SK-N-SH (cell line): ENCODE measurements around the gene FXYD2. TPM values are rescaled to one million over a fixed set of nuclear protein-coding genes. Genes with fewer than 3 reads are reported as not detected.

Experiments used
- CTCF ChIA-PET: fragments of 300-600, 350-600 bp; formaldehyde crosslinking; extraction: SDS; loops from one replicate; lab custom pipeline; 2021; lab: Yijun Ruan, JAX
- POLR2A ChIA-PET: fragments of 350-600 bp; sonication (Branson Sonifier 250); formaldehyde crosslinking; extraction: SDS; loops from one replicate; lab custom pipeline; 2020; ENCODE audit warnings: antibody characterized with exemption, inconsistent platforms; lab: Yijun Ruan, JAX
- DNase-seq: peaks from one replicate; pipeline ENCODE4 v3.0.0; 2012
- H2AFZ ChIP-seq: fragments of 200-600 bp; sonication (generic); 2 replicates; pipeline ENCODE4 v1.8.1; 2016; ENCODE audit warnings: antibody characterized with exemption, mild to moderate bottlenecking, low read depth
- H3F3A ChIP-seq: fragments of 200-600 bp; sonication (generic); replicated peaks from 2 replicates; pipeline ENCODE3; 2016; ENCODE audit warnings: antibody characterized with exemption, mild to moderate bottlenecking; ENCODE audit not compliant: insufficient read depth
- H3K27ac ChIP-seq, 2 experiments: fragments of 200-500 bp in 1 of 2; fragments of 200-600 bp in 1 of 2; sonication (Bioruptor generic) in 1 of 2; sonication (generic), shearing (Covaris generic) in 1 of 2; 2 replicates each; pipeline versions ENCODE4 v1.5.1 to v1.6.1; 2014 to 2016; ENCODE audit warnings: low read depth in 2 of 2, inconsistent platforms in 1 of 2, low read length in 1 of 2, mild to moderate bottlenecking in 1 of 2, mixed read lengths in 1 of 2
- H3K27me3 ChIP-seq: fragments of 200-600 bp; sonication (generic), shearing (Covaris generic); 2 replicates; pipeline ENCODE4 v1.6.1; 2016; ENCODE audit warnings: mixed run types; ENCODE audit not compliant: insufficient read depth
- H3K36me3 ChIP-seq, 2 experiments: fragments of 200-500 bp in 1 of 2; fragments of 200-600 bp in 1 of 2; sonication (Bioruptor generic) in 1 of 2; sonication (generic) in 1 of 2; replicated peaks in 1 of 2; 2 replicates each; pipeline versions ENCODE3 to v1.5.1; 2014 to 2016; ENCODE audit warnings: low read length in 1 of 2, mild to moderate bottlenecking in 1 of 2; ENCODE audit not compliant: insufficient read depth in 2 of 2, control insufficient read depth in 1 of 2
- H3K4me1 ChIP-seq, 2 experiments: fragments of 200-500 bp in 1 of 2; fragments of 200-600 bp in 1 of 2; sonication (Bioruptor generic) in 1 of 2; sonication (generic), shearing (Covaris generic) in 1 of 2; 2 replicates each; pipeline versions ENCODE4 v1.5.1 to v1.6.1; 2014 to 2016; ENCODE audit warnings: low read depth in 1 of 2, low read length in 1 of 2, mixed run types in 1 of 2; ENCODE audit not compliant: insufficient read depth in 2 of 2, control insufficient read depth in 1 of 2
- H3K4me2 ChIP-seq: fragments of 200-600 bp; sonication (generic), shearing (Covaris generic); 2 replicates; pipeline ENCODE4 v1.6.1; 2017; ENCODE audit warnings: mixed run types
- H3K4me3 ChIP-seq, 2 experiments: fragments of 200-500 bp in 1 of 2; fragments of 200-600 bp in 1 of 2; sonication (Bioruptor generic) in 1 of 2; sonication (generic), shearing (Covaris generic) in 1 of 2; 2 replicates each; pipeline versions ENCODE4 v1.5.1 to v1.8.1; 2014 to 2016; ENCODE audit warnings: low read depth in 2 of 2, inconsistent platforms in 1 of 2, low read length in 1 of 2, mild to moderate bottlenecking in 1 of 2, mixed read lengths in 1 of 2, moderate library complexity in 1 of 2
- H3K79me2 ChIP-seq: fragments of 200-600 bp; sonication (generic); 2 replicates; pipeline ENCODE4 v1.8.1; 2017; ENCODE audit warnings: mild to moderate bottlenecking; ENCODE audit not compliant: insufficient read depth
- H3K9ac ChIP-seq: fragments of 200-600 bp; sonication (generic); 2 replicates; pipeline ENCODE4 v1.6.1; 2017; ENCODE audit warnings: mixed run types
- H3K9me2 ChIP-seq: fragments of 200-600 bp; sonication (generic); 2 replicates; pipeline ENCODE4 v1.6.1; 2017; ENCODE audit warnings: mixed run types
- H3K9me3 ChIP-seq: fragments of 200-600 bp; sonication (generic); 2 replicates; pipeline ENCODE4 v1.6.1; 2017; ENCODE audit warnings: mixed run types, mild to moderate bottlenecking, moderate library complexity
- H4K20me1 ChIP-seq: fragments of 200-600 bp; sonication (generic); 2 replicates; pipeline ENCODE4 v1.6.1; 2017; ENCODE audit warnings: mild to moderate bottlenecking, mixed run types; ENCODE audit not compliant: insufficient read depth
- CTCF ChIP-seq: fragments of 200-600 bp; sonication (generic); IDR thresholded peaks from 2 replicates; pipeline ENCODE4 v1.6.1; 2017; ENCODE audit warnings: antibody characterized with exemption, mild to moderate bottlenecking, moderate library complexity
- ELF1 ChIP-seq: IDR thresholded peaks from 2 replicates; pipeline ENCODE4 v1.4.0; 2012
- EZH2phosphoT487 ChIP-seq: fragments of 200-600 bp; sonication (generic); IDR thresholded peaks from 2 replicates; pipeline ENCODE4 v1.6.1; 2017; ENCODE audit warnings: low read depth, mixed run types, mild to moderate bottlenecking, antibody characterized with exemption, moderate library complexity, borderline replicate concordance
- GATA2 ChIP-seq: sonication (generic); formaldehyde crosslinking; IDR thresholded peaks from 2 replicates; pipeline ENCODE4 v1.5.0; 2020; ENCODE audit warnings: mild to moderate bottlenecking, missing genetic modification reagents
- RAD21 ChIP-seq: IDR thresholded peaks from 2 replicates; pipeline ENCODE4 v1.6.1; 2012; ENCODE audit warnings: mild to moderate bottlenecking, low read length
- RCOR1 ChIP-seq: fragments of 150-350 bp; IDR thresholded peaks from 2 replicates; pipeline ENCODE4 v1.6.1; 2017; ENCODE audit warnings: antibody characterized with exemption, low read length
- RFX5 ChIP-seq: IDR thresholded peaks from 2 replicates; pipeline ENCODE4 v1.6.1; 2012; ENCODE audit warnings: mild to moderate bottlenecking, improper control_type of control experiment, low read length
- TAF1 ChIP-seq: IDR thresholded peaks from 2 replicates; pipeline ENCODE4 v1.6.1; 2012; ENCODE audit warnings: low read depth, mild to moderate bottlenecking, low read length, moderate library complexity, borderline replicate concordance
- TEAD4 ChIP-seq: IDR thresholded peaks from 2 replicates; pipeline ENCODE4 v1.4.0; 2012; ENCODE audit warnings: mild to moderate bottlenecking, borderline replicate concordance; ENCODE audit not compliant: insufficient read depth
- YY1 ChIP-seq: IDR thresholded peaks from 2 replicates; pipeline ENCODE4 v1.4.0; 2012; ENCODE audit warnings: low read depth, mild to moderate bottlenecking
- WGBS: methylation state at CpG from one replicate; pipeline ENCODE4 v1.1.6; 2017; ENCODE audit warnings: low lambda C conversion rate; 5-methylcytosine and 5-hydroxymethylcytosine counted together
- polyA plus RNA-seq, 3 experiments: library from polyadenylated mRNA; depleted of rRNA; stranded (reverse); fragments of >200 nt; gene quantifications; 2 replicates each; pipeline ENCODE4 v1.2.3, GENCODE V29; 2012
- TF ChIP-seq, protein P1 (sequence below): fragments of 150-350 bp; IDR thresholded peaks from 2 replicates; pipeline ENCODE4 v1.6.1; 2016; ENCODE audit warnings: mild to moderate bottlenecking, low read depth, low read length
- TF ChIP-seq, protein P2 (sequence below): IDR thresholded peaks from 2 replicates; pipeline ENCODE4 v1.4.0; 2012; ENCODE audit warnings: low read depth

FXYD2 gene
- polyA plus RNA-seq, 1 of the 3 experiments (the other 2 are of a cell fraction) = not detected

GRCh38 chr11:117836077-117836960 lies 11.8 kb upstream of the FXYD2 start (continued):
- no peak for TF ChIP-seq GATA2 (CRISPR knock-in tag)
- TF ChIP-seq EZH2phosphoT487 = no peak
- TF ChIP-seq TAF1 = no peak
- TF ChIP-seq, protein P1, sequence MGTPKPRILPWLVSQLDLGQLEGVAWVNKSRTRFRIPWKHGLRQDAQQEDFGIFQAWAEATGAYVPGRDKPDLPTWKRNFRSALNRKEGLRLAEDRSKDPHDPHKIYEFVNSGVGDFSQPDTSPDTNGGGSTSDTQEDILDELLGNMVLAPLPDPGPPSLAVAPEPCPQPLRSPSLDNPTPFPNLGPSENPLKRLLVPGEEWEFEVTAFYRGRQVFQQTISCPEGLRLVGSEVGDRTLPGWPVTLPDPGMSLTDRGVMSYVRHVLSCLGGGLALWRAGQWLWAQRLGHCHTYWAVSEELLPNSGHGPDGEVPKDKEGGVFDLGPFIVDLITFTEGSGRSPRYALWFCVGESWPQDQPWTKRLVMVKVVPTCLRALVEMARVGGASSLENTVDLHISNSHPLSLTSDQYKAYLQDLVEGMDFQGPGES = no peak

GRCh38 chr11:117835576-117835975 lies 11.0 kb upstream of the FXYD2 start:
- TF ChIP-seq RFX5 (no peak), EZH2phosphoT487 (no peak), TAF1 (no peak), RCOR1 (no peak), YY1 (no peak)
- TF ChIP-seq, protein P2, sequence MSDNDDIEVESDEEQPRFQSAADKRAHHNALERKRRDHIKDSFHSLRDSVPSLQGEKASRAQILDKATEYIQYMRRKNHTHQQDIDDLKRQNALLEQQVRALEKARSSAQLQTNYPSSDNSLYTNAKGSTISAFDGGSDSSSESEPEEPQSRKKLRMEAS = no peak
- TF ChIP-seq, all 33 proteins: peak for 0
- Histone ChIP-seq H3K9ac (no peak overlapping the region), H3K4me3 (no peak overlapping the region), H3K27me3 (peaks cover 18% of the 10 kb centered on the region; the same call in 1 of the 2 replicates), H4K20me1 (no peaks in the 10 kb centered on the region), H3K4me2 (no peak overlapping the region), H3K4me1 (peaks cover 0 to 6% of the 10 kb centered on the region in 2 experiments; a peak in 1 of 4 replicates), H2AFZ (no peak overlapping the region), H3K27ac (no peak overlapping the region), H3K79me2 (no peaks in the 10 kb centered on the region), H3K36me3 (no peaks in the 10 kb centered on the region), H3K9me3 (no peaks in the 10 kb centered on the region), H3K9me2 (no peaks in the 10 kb centered on the region), H3F3A (no peaks in the 10 kb centered on the region)
- DNase-seq = no peak
- ChIA-PET CTCF (interaction anchor here (1.1 to 25.9 kb wide), 4 partner anchors 8 to 409 kb away, joined by 3 to 481 read pairs (median 24); no protein-coding TSS in a partner anchor), POLR2A (no interaction called here)
- WGBS = 80% methylated on average over 8 of the region's 8 CpGs

- no peaks in the 10 kb centered on the region for H3K9me3 ChIP-seq
- no peak for TF ChIP-seq TEAD4
- TF ChIP-seq RAD21 = no peak
- TF ChIP-seq GATA2 (CRISPR knock-in tag) = no peak
- TF ChIP-seq ELF1 = no peak
- no peak for TF ChIP-seq CTCF
- peaks cover 18% of the 10 kb centered on the region; the same call in 1 of the 2 replicates for H3K27me3 ChIP-seq
- no peaks in the 10 kb centered on the region for H3K36me3 ChIP-seq
- no peak overlapping the region for H3K4me2 ChIP-seq
- peaks cover 0 to 6% of the 10 kb centered on the region in 2 experiments; a peak in 1 of 4 replicates for H3K4me1 ChIP-seq
- no peaks in the 10 kb centered on the region for H3K9me2 ChIP-seq
- H3K9ac ChIP-seq = no peak overlapping the region
- ChIA-PET POLR2A (no interaction called here), CTCF (interaction anchor here (1.3 to 25.9 kb wide), 9 partner anchors 9 to 409 kb away, joined by 4 to 481 read pairs (median 16); partner anchors contain the start of gene FXYD2)
- H2AFZ ChIP-seq = no peak overlapping the region
- H3K79me2 ChIP-seq = no peaks in the 10 kb centered on the region
- H3K27ac ChIP-seq = no peak overlapping the region
- no peak for DNase-seq
- no peaks in the 10 kb centered on the region for H4K20me1 ChIP-seq
- no peaks in the 10 kb centered on the region for H3F3A ChIP-seq
- 73% methylated on average over 17 of the region's 17 CpGs for WGBS
- no peak overlapping the region for H3K4me3 ChIP-seq
Measured at GRCh38 chr11:117834838-117835443, 10.4 kb upstream of the FXYD2 start.
